CD14-positive monocyte (primary cell): Measurements from ENCODE around the gene CEACAM1. TPM values are rescaled to one million over a fixed set of nuclear protein-coding genes. Genes with fewer than 3 reads are reported as not detected.

Experiments
- DNase-seq, 3 donors: peaks; one replicate each; pipeline ENCODE4 v3.0.0-alpha.2; 2011 to 2022
- H2AFZ ChIP-seq: 2 replicates; pipeline ENCODE4 v1.6.0; 2012; ENCODE audit warnings: mild to moderate bottlenecking, low read depth, low read length, inconsistent platforms; ENCODE audit not compliant: insufficient read depth, poor library complexity, severe bottlenecking
- H3K27ac ChIP-seq, 2 donors: 1 replicate in 1 of 2; 2 replicates in 1 of 2; pipeline ENCODE4 v1.5.1; 2012 to 2013; ENCODE audit warnings: low read length in 2 of 2, control low read depth in 1 of 2, inconsistent platforms in 1 of 2, low read depth in 1 of 2, mild to moderate bottlenecking in 1 of 2
- H3K27me3 ChIP-seq, 2 donors: one replicate each; pipeline versions ENCODE4 v1.6.0 to v1.6.1; 2011 to 2013; ENCODE audit warnings: low read length in 2 of 2; ENCODE audit not compliant: control insufficient read depth in 2 of 2, insufficient read depth in 2 of 2
- H3K36me3 ChIP-seq, 2 donors: replicated peaks in 1 of 2; 1 replicate in 1 of 2; 2 replicates in 1 of 2; pipeline versions ENCODE4 v1.5.1 to v1.6.1; 2012 to 2013; ENCODE audit warnings: low read length in 2 of 2, control low read depth in 1 of 2, inconsistent platforms in 1 of 2, mild to moderate bottlenecking in 1 of 2; ENCODE audit not compliant: insufficient read depth in 2 of 2, control insufficient read depth in 1 of 2
- H3K4me1 ChIP-seq, 2 donors: 1 replicate in 1 of 2; 2 replicates in 1 of 2; pipeline versions ENCODE4 v1.5.1 to v1.6.1; 2012 to 2013; ENCODE audit warnings: low read length in 2 of 2, control low read depth in 1 of 2, inconsistent platforms in 1 of 2, mild to moderate bottlenecking in 1 of 2, moderate library complexity in 1 of 2; ENCODE audit not compliant: insufficient read depth in 2 of 2, control insufficient read depth in 1 of 2
- H3K4me2 ChIP-seq: replicated peaks from 2 replicates; pipeline ENCODE3; 2012; ENCODE audit warnings: low read length, moderate library complexity, mild to moderate bottlenecking; ENCODE audit not compliant: poor library complexity, severe bottlenecking; ENCODE audit errors: extremely low read depth
- H3K4me3 ChIP-seq, 3 experiments: fragments of 200-600 bp in 1 of 3; sonication (generic) in 1 of 3; replicated peaks in 1 of 3; 1 replicate in 2 of 3; 2 replicates in 1 of 3; pipeline ENCODE4 v1.5.1; 2011 to 2013; ENCODE audit warnings: low read length in 3 of 3, mild to moderate bottlenecking in 3 of 3, control low read depth in 2 of 3, low read depth in 2 of 3, inconsistent platforms in 1 of 3, moderate library complexity in 1 of 3
- H3K79me2 ChIP-seq: 2 replicates; pipeline ENCODE4 v1.6.0; 2012; ENCODE audit warnings: mild to moderate bottlenecking, control low read depth, inconsistent platforms, low read length, moderate library complexity; ENCODE audit not compliant: insufficient read depth
- H3K9ac ChIP-seq: 2 replicates; pipeline ENCODE4 v1.6.0; 2017; ENCODE audit warnings: low read length, mild to moderate bottlenecking; ENCODE audit not compliant: insufficient read depth, poor library complexity, severe bottlenecking
- H3K9me3 ChIP-seq, 2 donors: replicated peaks in 1 of 2; 1 replicate in 1 of 2; 2 replicates in 1 of 2; pipeline versions ENCODE4 v1.5.1 to v1.6.1; 2012 to 2013; ENCODE audit warnings: low read length in 2 of 2, control low read depth in 1 of 2; ENCODE audit not compliant: control insufficient read depth in 1 of 2, insufficient read depth in 1 of 2
- H4K20me1 ChIP-seq: 2 replicates; pipeline ENCODE4 v1.6.0; 2012; ENCODE audit warnings: mild to moderate bottlenecking, low read length, control low read depth, moderate library complexity; ENCODE audit not compliant: insufficient read depth
- H3K27ac Mint-ChIP-seq, 7 donors: one replicate each; pipeline ENCODE4 v1.8.0; 2020; ENCODE audit warnings: mild to moderate bottlenecking in 7 of 7, mixed read lengths in 7 of 7, moderate library complexity in 6 of 7, inconsistent platforms in 2 of 7
- H3K27me3 Mint-ChIP-seq, 3 donors: one replicate each; pipeline ENCODE4 v1.8.0; 2021 to 2022; ENCODE audit warnings: low read depth in 3 of 3, mild to moderate bottlenecking in 3 of 3, mixed read lengths in 3 of 3, moderate library complexity in 3 of 3, inconsistent platforms in 1 of 3
- H3K36me3 Mint-ChIP-seq, 2 donors: one replicate each; pipeline ENCODE4 v1.8.0; 2020; ENCODE audit warnings: mixed read lengths in 2 of 2, inconsistent platforms in 1 of 2, mild to moderate bottlenecking in 1 of 2
- H3K4me1 Mint-ChIP-seq: one replicate; pipeline ENCODE4 v1.8.0; 2020; ENCODE audit warnings: mild to moderate bottlenecking, mixed read lengths
- H3K4me3 Mint-ChIP-seq, 2 donors: one replicate each; pipeline ENCODE4 v1.8.0; 2020; ENCODE audit warnings: mild to moderate bottlenecking in 2 of 2, mixed read lengths in 2 of 2, moderate library complexity in 1 of 2
- H3K9me3 Mint-ChIP-seq, 7 donors: one replicate each; pipeline ENCODE4 v1.8.0; 2020 to 2022; ENCODE audit warnings: mixed read lengths in 7 of 7, mild to moderate bottlenecking in 6 of 7, moderate library complexity in 6 of 7, inconsistent platforms in 2 of 7
- WGBS: methylation state at CpG from one replicate; pipeline ENCODE4 v1.1.5; 2013; ENCODE audit warnings: missing lambda C conversion rate; ENCODE audit not compliant: insufficient coverage; 5-methylcytosine and 5-hydroxymethylcytosine counted together
- intact Hi-C, 2 donors: fragments of 100-400 bp; cut with micrococcal nuclease; formaldehyde crosslinking; loops; one replicate each; pipeline versions ENCODE4 v1.15.0 to v1.15.1; 2023
- polyA plus RNA-seq, 3 donors: library from polyadenylated mRNA; depleted of rRNA in 1 of 3; unstranded in 2 of 3; stranded (reverse) in 1 of 3; fragments of 300-500 nt in 2 of 3; fragments of >200 nt in 1 of 3; fragmentation: Illumina TruSeq in 2 of 3; gene quantifications; 1 replicate in 2 of 3; 2 replicates in 1 of 3; pipeline ENCODE4 v1.2.3, GENCODE V29; 2012 to 2021
- TF ChIP-seq, protein P1 (sequence below): fragments of 200-600 bp; IDR thresholded peaks from one replicate; pipeline ENCODE4 v1.8.0; 2022; ENCODE audit warnings: antibody characterized with exemption, mild to moderate bottlenecking

CEACAM1 gene
- polyA plus RNA-seq, 3 donors = 0.09 to 0.40 (median 0.22) TPM

DNA sequence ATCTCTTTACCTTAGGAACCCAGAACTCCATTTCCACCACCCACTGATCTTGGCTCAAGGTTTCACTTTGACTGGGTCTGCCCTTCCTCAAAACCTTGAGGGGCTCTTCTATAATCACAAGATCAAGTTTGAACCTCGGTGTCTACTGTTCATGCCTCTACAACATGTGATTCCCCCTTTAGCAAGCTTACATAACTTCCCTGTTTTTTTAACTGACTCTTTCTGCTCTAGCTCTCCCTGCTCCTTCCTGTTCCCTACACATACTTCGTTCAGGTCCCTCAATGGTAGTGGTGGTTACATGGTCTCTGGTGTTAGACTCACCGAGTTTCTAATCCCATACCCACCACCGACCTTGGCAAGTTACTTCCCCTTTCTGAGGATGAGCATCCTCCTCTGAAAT, 39.7 kb upstream of the CEACAM1 start:
- Histone ChIP-seq H3K9me3 (no peaks in the 10 kb centered on the region), H3K27me3 (no peaks in the 10 kb centered on the region), H3K79me2 (no peaks in the 10 kb centered on the region), H3K4me2 (peak overlapping the region; percentile 17), H2AFZ (no peak overlapping the region), H3K4me1 (peaks cover 45 to 54% of the 10 kb centered on the region in 2 donors), H4K20me1 (no peaks in the 10 kb centered on the region), H3K36me3 (no peaks in the 10 kb centered on the region), H3K4me3 (peak overlapping the region in 1 of 3 experiments; percentile 10), H3K27ac (no peak overlapping the region), H3K9ac (no peak overlapping the region)
- H3K4me1 Mint-ChIP-seq = peaks cover 69% of the 10 kb centered on the region
- peaks cover 0 to 8% (median 2%) of the 10 kb centered on the region in 3 donors for H3K27me3 Mint-ChIP-seq
- TF ChIP-seq, protein P1, sequence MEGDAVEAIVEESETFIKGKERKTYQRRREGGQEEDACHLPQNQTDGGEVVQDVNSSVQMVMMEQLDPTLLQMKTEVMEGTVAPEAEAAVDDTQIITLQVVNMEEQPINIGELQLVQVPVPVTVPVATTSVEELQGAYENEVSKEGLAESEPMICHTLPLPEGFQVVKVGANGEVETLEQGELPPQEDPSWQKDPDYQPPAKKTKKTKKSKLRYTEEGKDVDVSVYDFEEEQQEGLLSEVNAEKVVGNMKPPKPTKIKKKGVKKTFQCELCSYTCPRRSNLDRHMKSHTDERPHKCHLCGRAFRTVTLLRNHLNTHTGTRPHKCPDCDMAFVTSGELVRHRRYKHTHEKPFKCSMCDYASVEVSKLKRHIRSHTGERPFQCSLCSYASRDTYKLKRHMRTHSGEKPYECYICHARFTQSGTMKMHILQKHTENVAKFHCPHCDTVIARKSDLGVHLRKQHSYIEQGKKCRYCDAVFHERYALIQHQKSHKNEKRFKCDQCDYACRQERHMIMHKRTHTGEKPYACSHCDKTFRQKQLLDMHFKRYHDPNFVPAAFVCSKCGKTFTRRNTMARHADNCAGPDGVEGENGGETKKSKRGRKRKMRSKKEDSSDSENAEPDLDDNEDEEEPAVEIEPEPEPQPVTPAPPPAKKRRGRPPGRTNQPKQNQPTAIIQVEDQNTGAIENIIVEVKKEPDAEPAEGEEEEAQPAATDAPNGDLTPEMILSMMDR = no peak
- no peaks in the 10 kb centered on the region for H3K9me3 Mint-ChIP-seq
- DNase-seq = peak; percentile 50 to 75 (median 61)
- intact Hi-C loops = loop anchor here in 1 of 2 donors (10.0 kb wide), 1 partner anchor 1997 kb away; no protein-coding TSS in a partner anchor
- H3K36me3 Mint-ChIP-seq = no peaks in the 10 kb centered on the region
- WGBS = no CpG with 5 or more reads among the region's 4 CpGs
- H3K4me3 Mint-ChIP-seq = peak overlapping the region in 1 of 2 donors; percentile 75
- H3K27ac Mint-ChIP-seq = peak overlapping the region in 6 of 7 donors; percentile 52 to 86 (median 70)

DNA sequence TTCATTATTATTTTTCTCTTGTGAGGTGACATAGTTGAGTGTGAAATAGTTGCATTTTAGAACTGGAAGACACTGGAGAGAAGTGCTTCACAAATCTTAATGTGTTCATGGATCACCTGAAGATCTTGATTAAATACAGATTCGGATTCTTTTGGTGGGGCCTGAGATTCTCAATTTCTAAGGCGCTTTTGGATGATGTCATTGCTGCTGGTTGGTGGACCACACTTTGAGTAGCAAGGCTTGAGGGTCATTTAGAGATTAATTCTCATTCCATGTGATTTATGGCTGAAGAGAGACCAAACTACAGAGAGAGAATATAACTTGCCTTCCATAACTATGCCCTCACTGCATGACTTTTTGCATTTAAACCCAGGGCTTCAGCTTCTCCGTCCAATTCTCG, 39.3 kb upstream of the CEACAM1 start:
- Mint-ChIP-seq H3K27me3 (peaks cover 0 to 8% (median 2%) of the 10 kb centered on the region in 3 donors), H3K9me3 (no peaks in the 10 kb centered on the region), H3K4me3 (peak overlapping the region in 1 of 2 donors; percentile 75), H3K4me1 (peaks cover 68% of the 10 kb centered on the region), H3K36me3 (no peaks in the 10 kb centered on the region), H3K27ac (peak overlapping the region in 5 of 7 donors; percentile 53 to 86 (median 78))
- no peak overlapping the region for H3K9ac ChIP-seq
- no peaks in the 10 kb centered on the region for H3K36me3 ChIP-seq
- DNase-seq = no peak
- H3K4me1 ChIP-seq = peaks cover 45 to 54% of the 10 kb centered on the region in 2 donors
- no peaks in the 10 kb centered on the region for H4K20me1 ChIP-seq
- TF ChIP-seq, protein P1 = no peak
- intact Hi-C loops = loop anchor here in 1 of 2 donors (10.0 kb wide), 1 partner anchor 1997 kb away; no protein-coding TSS in a partner anchor
- no peaks in the 10 kb centered on the region for H3K79me2 ChIP-seq
- H3K4me3 ChIP-seq = peak overlapping the region in 1 of 3 experiments; percentile 10
- WGBS = 14% methylated on average over 2 of the region's 4 CpGs
- peak overlapping the region; percentile 17 for H3K4me2 ChIP-seq
- H2AFZ ChIP-seq = no peak overlapping the region
- no peaks in the 10 kb centered on the region for H3K9me3 ChIP-seq
- H3K27me3 ChIP-seq = no peaks in the 10 kb centered on the region
- no peak overlapping the region for H3K27ac ChIP-seq
